OCI-LY1 (cell line): ENCODE measurements around the gene SCN4B.

Experiments used
- H2AFZ ChIP-seq: fragments of 200-600 bp; sonication (generic), shearing (Covaris generic); 2 replicates; pipeline ENCODE4 v1.6.0; 2014; ENCODE audit warnings: antibody characterized with exemption, mild to moderate bottlenecking, low read length
- H3F3A ChIP-seq: fragments of 200-600 bp; sonication (generic), shearing (Covaris generic); 2 replicates; pipeline ENCODE4 v1.6.0; 2014; ENCODE audit warnings: mild to moderate bottlenecking, antibody characterized with exemption, low read length, moderate library complexity; ENCODE audit not compliant: insufficient read depth
- H3K27ac ChIP-seq: fragments of 200-600 bp; sonication (generic); 2 replicates; pipeline ENCODE4 v1.5.1; 2014; ENCODE audit warnings: low read length, mixed run types, mild to moderate bottlenecking, low read depth; ENCODE audit not compliant: poor library complexity, severe bottlenecking
- H3K27me3 ChIP-seq: fragments of 200-600 bp; sonication (generic); 2 replicates; pipeline ENCODE4 v1.6.0; 2014; ENCODE audit warnings: antibody characterized with exemption, mild to moderate bottlenecking, low read length, moderate library complexity; ENCODE audit not compliant: insufficient read depth
- H3K36me3 ChIP-seq: fragments of 200-600 bp; sonication (generic); 2 replicates; pipeline ENCODE4 v1.6.1; 2014; ENCODE audit warnings: mild to moderate bottlenecking, antibody characterized with exemption, low read length, moderate library complexity, mixed read lengths; ENCODE audit not compliant: insufficient read depth
- H3K4me1 ChIP-seq: fragments of 200-600 bp; sonication (generic); 2 replicates; pipeline ENCODE4 v1.5.1; 2014; ENCODE audit warnings: mild to moderate bottlenecking, low read length, moderate library complexity; ENCODE audit not compliant: insufficient read depth, severe bottlenecking
- H3K4me2 ChIP-seq: fragments of 200-600 bp; sonication (generic), shearing (Covaris generic); 2 replicates; pipeline ENCODE4 v1.6.1; 2014; ENCODE audit warnings: low read length
- H3K4me3 ChIP-seq: fragments of 200-600 bp; sonication (generic); 2 replicates; pipeline ENCODE4 v1.5.1; 2014; ENCODE audit warnings: low read length, low read depth, mild to moderate bottlenecking, mixed read lengths; ENCODE audit not compliant: poor library complexity, severe bottlenecking
- H3K79me2 ChIP-seq: fragments of 200-600 bp; shearing (Covaris generic); 2 replicates; pipeline ENCODE4 v1.6.1; 2016; ENCODE audit warnings: mixed run types, low read length, mixed read lengths; ENCODE audit not compliant: insufficient read depth
- H3K9ac ChIP-seq: fragments of 200-600 bp; sonication (generic), shearing (Covaris generic); 2 replicates; pipeline ENCODE4 v1.6.1; 2014; ENCODE audit warnings: mild to moderate bottlenecking, low read length, mixed read lengths
- H3K9me2 ChIP-seq: fragments of 200-600 bp; sonication (generic), shearing (Covaris generic); 2 replicates; pipeline ENCODE4 v1.6.1; 2014; ENCODE audit warnings: low read depth, mild to moderate bottlenecking, low read length, mixed read lengths
- H3K9me3 ChIP-seq: fragments of 200-600 bp; shearing (Covaris generic); 2 replicates; pipeline ENCODE4 v1.6.1; 2014; ENCODE audit warnings: low read length, mixed read lengths
- H4K20me1 ChIP-seq: fragments of 200-600 bp; sonication (generic), shearing (Covaris generic); 2 replicates; pipeline ENCODE4 v1.6.0; 2016; ENCODE audit warnings: mild to moderate bottlenecking, low read length; ENCODE audit not compliant: insufficient read depth
- CTCF ChIP-seq: fragments of 200-600 bp; sonication (generic), shearing (Covaris generic); IDR thresholded peaks from 2 replicates; pipeline ENCODE4 v1.5.1; 2017; ENCODE audit warnings: mild to moderate bottlenecking, antibody characterized with exemption, low read length, moderate library complexity, mixed read lengths
- EZH2 ChIP-seq: fragments of 200-600 bp; sonication (generic), shearing (Covaris generic); IDR thresholded peaks from 2 replicates; pipeline ENCODE4 v1.8.0; 2017; ENCODE audit warnings: borderline replicate concordance, mixed run types, mild to moderate bottlenecking, antibody characterized with exemption, low read length, moderate library complexity, mixed read lengths

The SCN4B gene

GRCh38 chr11:118161786-118162185 lies 9.2 kb upstream of the SCN4B start:
- Histone ChIP-seq H3K27me3 (no peaks in the 10 kb centered on the region), H3K4me2 (no peak overlapping the region), H3K27ac (no peak overlapping the region), H3F3A (no peaks in the 10 kb centered on the region), H3K9ac (no peak overlapping the region), H3K79me2 (no peaks in the 10 kb centered on the region), H3K9me2 (no peaks in the 10 kb centered on the region), H2AFZ (no peak overlapping the region), H3K9me3 (no peaks in the 10 kb centered on the region), H3K4me1 (no peaks in the 10 kb centered on the region), H3K36me3 (no peaks in the 10 kb centered on the region), H3K4me3 (no peak overlapping the region), H4K20me1 (no peaks in the 10 kb centered on the region)
- TF ChIP-seq CTCF (no peak), EZH2 (no peak)

- no peak overlapping the region for H3K4me2 ChIP-seq
- no peaks in the 10 kb centered on the region for H3K9me3 ChIP-seq
- no peaks in the 10 kb centered on the region for H3K9me2 ChIP-seq
- no peak overlapping the region for H3K27ac ChIP-seq
- no peak overlapping the region for H3K9ac ChIP-seq
- no peaks in the 10 kb centered on the region for H3F3A ChIP-seq
- H3K4me1 ChIP-seq, result no peaks in the 10 kb centered on the region
- no peaks in the 10 kb centered on the region for H4K20me1 ChIP-seq
- no peaks in the 10 kb centered on the region for H3K36me3 ChIP-seq
- H3K4me3 ChIP-seq, result no peak overlapping the region
- H3K79me2 ChIP-seq, result no peaks in the 10 kb centered on the region
- no peak for TF ChIP-seq EZH2
- TF ChIP-seq CTCF, result no peak
- no peaks in the 10 kb centered on the region for H3K27me3 ChIP-seq
- H2AFZ ChIP-seq, result no peak overlapping the region
Observed at GRCh38 chr11:118157186-118157895, 4.7 kb upstream of the SCN4B start.

- Histone ChIP-seq H3K4me2 (no peak overlapping the region), H3K27ac (no peak overlapping the region), H3K4me3 (no peak overlapping the region), H3K4me1 (no peaks in the 10 kb centered on the region), H3F3A (no peaks in the 10 kb centered on the region), H3K9me2 (no peaks in the 10 kb centered on the region), H3K9me3 (no peaks in the 10 kb centered on the region), H4K20me1 (no peaks in the 10 kb centered on the region), H3K9ac (no peak overlapping the region), H3K79me2 (no peaks in the 10 kb centered on the region), H3K36me3 (no peaks in the 10 kb centered on the region), H2AFZ (no peak overlapping the region), H3K27me3 (no peaks in the 10 kb centered on the region)
- TF ChIP-seq CTCF, result no peak
- TF ChIP-seq EZH2, result no peak
Observed at GRCh38 chr11:118156531-118157185, 4.0 kb upstream of the SCN4B start.
